A673 (cell line): ENCODE results near the gene CEP85.

Experiments used
- CTCF ChIP-seq: fragments of 300-800, 200-600 bp; sonication (generic); conservative IDR thresholded peaks from 2 replicates; pipeline ENCODE4 v1.5.1; 2017; ENCODE audit warnings: low read depth, mild to moderate bottlenecking, antibody characterized with exemption, low read length, moderate library complexity, mixed read lengths
- EZH2 ChIP-seq: fragments of 200-600 bp; sonication (generic); IDR thresholded peaks from 2 replicates; pipeline ENCODE4 v1.6.1; 2017; ENCODE audit warnings: borderline replicate concordance, low read depth, mild to moderate bottlenecking, mixed read lengths, antibody characterized with exemption, low read length; ENCODE audit not compliant: poor library complexity, severe bottlenecking

- no peak for TF ChIP-seq CTCF
- no peak for TF ChIP-seq EZH2
Observed at GRCh38 chr1:26224606-26225005, 9.4 kb upstream of the CEP85 start.
